ENCODE measurements around the gene XXYLT1. TPM values are rescaled to one million over a fixed set of nuclear protein-coding genes. Genes with fewer than 3 reads are reported as not detected.
A peak's percentile ranks its signal among the peaks of the same experiment; 100 is the strongest.

The XXYLT1 gene
- total and polyA plus RNA-seq, 10 donors = 2.7 to 22.3 (median 9.5) TPM

DNA sequence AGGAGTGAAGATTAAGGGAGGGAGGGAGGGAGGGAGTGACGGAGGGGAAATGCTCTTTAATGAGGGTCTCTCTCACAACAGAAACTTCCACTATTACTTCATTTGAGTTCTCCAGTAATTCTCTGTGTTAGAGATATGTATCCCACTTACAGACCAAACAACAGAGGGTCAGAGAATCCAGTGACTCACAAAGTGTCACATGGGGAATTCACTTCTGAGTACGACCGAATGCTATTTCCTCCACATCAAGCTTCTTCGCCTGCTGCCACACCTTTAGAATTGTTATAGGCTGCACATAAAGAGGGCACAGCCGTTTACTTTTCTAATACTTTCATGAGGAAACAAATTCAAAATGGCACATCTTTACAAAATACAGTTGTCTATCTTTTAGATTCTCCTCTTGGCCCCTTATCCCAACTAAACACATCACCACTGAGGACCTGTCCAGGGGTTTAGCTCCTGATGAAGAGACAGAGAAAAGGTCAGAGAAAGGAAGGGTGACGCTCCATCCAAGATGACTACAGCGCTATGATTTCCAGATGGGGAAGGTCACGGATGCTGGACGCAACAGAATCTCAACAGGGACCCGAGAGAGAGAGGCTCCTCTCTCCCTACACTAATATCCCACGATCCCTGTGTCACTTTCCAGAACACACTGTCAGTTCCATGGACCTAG, 119.0 kb downstream of the XXYLT1 start:
- 83 to 86% (median 84%) methylated on average over 11 of the region's 11 CpGs for WGBS, 5 donors
- H3K27ac ChIP-seq = peak overlapping the region in 3 of 8 donors; percentile 74 to 82 (median 77)
- intact Hi-C loops (cut with DNase I; ENCODE audit: low total_unique reads) = no loop called here
- no peak overlapping the region for H3K4me3 ChIP-seq
- H3K27me3 ChIP-seq (replicated peaks in 1 of 7) = no peaks in the 10 kb centered on the region
- peaks cover 49 to 98% (median 87%) of the 10 kb centered on the region in 6 donors for H3K4me1 ChIP-seq
- DNase-seq = no peak
- H3K9me3 ChIP-seq = no peaks in the 10 kb centered on the region
- no peaks in the 10 kb centered on the region for H3K36me3 ChIP-seq
- TF ChIP-seq, protein P1, sequence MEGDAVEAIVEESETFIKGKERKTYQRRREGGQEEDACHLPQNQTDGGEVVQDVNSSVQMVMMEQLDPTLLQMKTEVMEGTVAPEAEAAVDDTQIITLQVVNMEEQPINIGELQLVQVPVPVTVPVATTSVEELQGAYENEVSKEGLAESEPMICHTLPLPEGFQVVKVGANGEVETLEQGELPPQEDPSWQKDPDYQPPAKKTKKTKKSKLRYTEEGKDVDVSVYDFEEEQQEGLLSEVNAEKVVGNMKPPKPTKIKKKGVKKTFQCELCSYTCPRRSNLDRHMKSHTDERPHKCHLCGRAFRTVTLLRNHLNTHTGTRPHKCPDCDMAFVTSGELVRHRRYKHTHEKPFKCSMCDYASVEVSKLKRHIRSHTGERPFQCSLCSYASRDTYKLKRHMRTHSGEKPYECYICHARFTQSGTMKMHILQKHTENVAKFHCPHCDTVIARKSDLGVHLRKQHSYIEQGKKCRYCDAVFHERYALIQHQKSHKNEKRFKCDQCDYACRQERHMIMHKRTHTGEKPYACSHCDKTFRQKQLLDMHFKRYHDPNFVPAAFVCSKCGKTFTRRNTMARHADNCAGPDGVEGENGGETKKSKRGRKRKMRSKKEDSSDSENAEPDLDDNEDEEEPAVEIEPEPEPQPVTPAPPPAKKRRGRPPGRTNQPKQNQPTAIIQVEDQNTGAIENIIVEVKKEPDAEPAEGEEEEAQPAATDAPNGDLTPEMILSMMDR (IDR thresholded peaks at IDR 0.05 in 8 of 11, conservative IDR thresholded peaks at IDR 0.05 in 3 of 11) = no peak
- TF ChIP-seq POLR2AphosphoS5 (IDR thresholded peaks at IDR 0.05) (no peak), POLR2A (IDR thresholded peaks at IDR 0.05) (no peak)

DNA sequence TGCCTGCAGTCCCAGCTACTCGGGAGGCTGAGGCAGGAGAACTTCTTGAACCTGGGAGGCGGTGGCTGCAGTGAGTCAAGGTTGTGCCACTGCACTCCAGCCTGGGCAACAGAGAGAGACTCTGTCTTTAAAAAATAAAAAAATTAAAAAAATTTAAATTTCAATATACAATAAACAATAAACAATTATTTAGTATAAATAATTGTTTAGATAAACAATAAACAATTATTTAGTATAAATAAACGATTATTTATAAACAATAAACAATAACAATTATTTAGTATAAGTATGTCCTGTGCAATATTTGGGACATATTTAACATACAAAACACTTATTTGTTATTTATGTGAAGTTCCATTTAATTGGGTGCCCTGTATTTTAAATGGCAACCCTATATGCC, 119.6 kb downstream of the XXYLT1 start:
- Histone ChIP-seq H3K27ac (peak overlapping the region in 5 of 8 donors; percentile 60 to 85 (median 75)), H3K27me3 (replicated peaks in 1 of 7) (no peaks in the 10 kb centered on the region), H3K4me1 (peaks cover 49 to 95% (median 84%) of the 10 kb centered on the region in 6 donors), H3K9me3 (no peaks in the 10 kb centered on the region), H3K36me3 (no peaks in the 10 kb centered on the region), H3K4me3 (no peak overlapping the region)
- 73 to 75% (median 74%) methylated on average over 3 of the region's 3 CpGs for WGBS, 5 donors
- intact Hi-C loops (cut with DNase I; ENCODE audit: low total_unique reads) = no loop called here
- TF ChIP-seq, protein P1 (IDR thresholded peaks at IDR 0.05 in 8 of 11, conservative IDR thresholded peaks at IDR 0.05 in 3 of 11) = no peak
- TF ChIP-seq POLR2AphosphoS5 (IDR thresholded peaks at IDR 0.05) (no peak), POLR2A (IDR thresholded peaks at IDR 0.05) (no peak)
- no peak for DNase-seq

DNA sequence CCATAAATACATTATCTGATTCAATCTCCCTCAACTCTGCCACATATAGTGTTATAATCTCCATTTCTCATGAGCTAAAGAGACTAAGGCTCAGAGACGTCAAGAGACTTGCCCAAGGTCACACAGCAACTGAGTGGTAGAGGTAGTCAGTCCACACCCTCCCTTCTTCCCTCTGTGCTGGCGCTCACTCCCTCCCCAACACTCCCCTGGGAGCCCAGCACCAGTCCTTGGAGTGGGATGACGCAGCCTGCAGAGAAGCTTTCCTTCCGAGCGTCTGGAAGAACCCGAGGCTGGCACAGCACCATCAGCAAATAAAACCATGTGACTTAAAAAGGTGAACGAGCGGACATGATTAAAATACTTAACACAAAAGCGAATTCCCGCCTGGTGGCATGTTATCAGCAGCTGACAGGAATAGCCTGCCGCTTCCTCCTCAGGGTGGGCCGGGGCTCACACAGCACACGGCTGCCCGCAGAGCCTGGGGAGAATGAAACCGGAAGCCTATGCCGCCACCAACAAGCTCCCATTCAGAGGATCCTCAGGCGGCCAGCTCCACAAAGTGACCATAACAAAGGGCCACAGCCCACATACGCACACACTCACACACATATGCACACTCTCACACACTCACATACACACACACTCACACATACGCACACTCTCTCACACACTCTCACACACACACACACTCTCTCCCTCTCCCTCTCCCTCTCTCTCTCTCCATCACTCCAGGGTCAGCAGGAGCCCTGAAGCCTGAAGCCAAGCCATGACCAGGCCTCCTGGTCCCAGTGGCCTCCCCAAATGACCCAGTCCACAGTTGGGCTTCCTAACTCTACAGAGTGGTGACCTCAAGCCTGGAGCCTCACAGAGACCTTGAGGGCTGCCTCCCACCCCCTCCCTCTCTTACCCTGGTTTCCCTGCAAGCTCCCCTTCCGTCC, 120.5 kb downstream of the XXYLT1 start:
- Histone ChIP-seq H3K27me3 (replicated peaks in 1 of 7) (no peaks in the 10 kb centered on the region), H3K4me3 (peak overlapping the region in 6 of 8 donors; percentile 3 to 62 (median 16)), H3K9me3 (no peaks in the 10 kb centered on the region), H3K36me3 (no peaks in the 10 kb centered on the region), H3K4me1 (peaks cover 40 to 93% (median 74%) of the 10 kb centered on the region in 6 donors), H3K27ac (peak overlapping the region; percentile 60 to 85 (median 74))
- peak; percentile 89 for DNase-seq
- intact Hi-C loops (cut with DNase I; ENCODE audit: low total_unique reads) = no loop called here
- 9 to 19% (median 14%) methylated on average over 20 of the region's 20 CpGs for WGBS, 5 donors
- TF ChIP-seq POLR2A (IDR thresholded peaks at IDR 0.05) = no peak
- TF ChIP-seq POLR2AphosphoS5 (IDR thresholded peaks at IDR 0.05) = peak; percentile 78 to 84 (median 83)
- TF ChIP-seq, protein P1 (IDR thresholded peaks at IDR 0.05 in 8 of 11, conservative IDR thresholded peaks at IDR 0.05 in 3 of 11) = no peak

Measured in spleen (tissue), 11 donors.